GM23248 (cell line): ENCODE measurements around the gene KRT39. TPM values are rescaled to one million over a fixed set of nuclear protein-coding genes. Genes with fewer than 3 reads are reported as not detected.

Experiments used
- DNase-seq: peaks from one replicate; pipeline ENCODE4 v3.0.0-alpha.2; 2015
- H2AFZ ChIP-seq: fragments of 200-600 bp; sonication (generic); 2 replicates; pipeline ENCODE4 v1.6.1; 2016; ENCODE audit warnings: antibody characterized with exemption
- H3F3A ChIP-seq: fragments of 200-600 bp; sonication (generic); 2 replicates; pipeline ENCODE4 v1.6.1; 2016; ENCODE audit warnings: mild to moderate bottlenecking, antibody characterized with exemption, mixed run types; ENCODE audit not compliant: insufficient read depth
- H3K27ac ChIP-seq: fragments of 200-600 bp; sonication (generic); 2 replicates; pipeline ENCODE4 v1.5.1; 2016; ENCODE audit warnings: mild to moderate bottlenecking
- H3K27me3 ChIP-seq: fragments of 200-600 bp; sonication (generic); replicated peaks from 2 replicates; pipeline ENCODE4 v1.6.1; 2016; ENCODE audit warnings: mild to moderate bottlenecking; ENCODE audit not compliant: insufficient read depth
- H3K36me3 ChIP-seq: fragments of 200-600 bp; sonication (generic); 2 replicates; pipeline ENCODE4 v1.6.1; 2016; ENCODE audit warnings: low read depth, mild to moderate bottlenecking
- H3K4me1 ChIP-seq: fragments of 200-600 bp; sonication (generic); 2 replicates; pipeline ENCODE4 v1.6.1; 2016; ENCODE audit warnings: mild to moderate bottlenecking; ENCODE audit not compliant: insufficient read depth
- H3K4me2 ChIP-seq: fragments of 200-600 bp; sonication (generic); one replicate; pipeline ENCODE4 v1.6.1; 2016; ENCODE audit warnings: mild to moderate bottlenecking; ENCODE audit not compliant: unreplicated experiment
- H3K4me3 ChIP-seq: fragments of 200-600 bp; sonication (generic); 2 replicates; pipeline ENCODE4 v1.5.1; 2016; ENCODE audit warnings: mild to moderate bottlenecking
- H3K79me2 ChIP-seq: fragments of 200-600 bp; sonication (generic); 2 replicates; pipeline ENCODE4 v1.6.1; 2016; ENCODE audit warnings: mild to moderate bottlenecking; ENCODE audit not compliant: insufficient read depth
- H3K9ac ChIP-seq: fragments of 200-600 bp; sonication (generic); 2 replicates; pipeline ENCODE4 v1.6.1; 2016; ENCODE audit warnings: mild to moderate bottlenecking
- H3K9me2 ChIP-seq: fragments of 200-600 bp; sonication (generic); 2 replicates; pipeline ENCODE4 v1.6.1; 2016; ENCODE audit warnings: mixed run types, mild to moderate bottlenecking, moderate library complexity; ENCODE audit not compliant: insufficient read depth
- H3K9me3 ChIP-seq: fragments of 200-600 bp; sonication (generic); one replicate; pipeline ENCODE4 v1.6.1; 2017; ENCODE audit warnings: low read depth
- H4K20me1 ChIP-seq: fragments of 200-600 bp; sonication (generic); 2 replicates; pipeline ENCODE4 v1.6.0; 2016; ENCODE audit not compliant: insufficient read depth
- EZH2 ChIP-seq: fragments of 200-600 bp; sonication (generic); IDR thresholded peaks from 2 replicates; pipeline ENCODE4 v1.6.1; 2018; ENCODE audit warnings: antibody characterized with exemption, mild to moderate bottlenecking; ENCODE audit not compliant: insufficient read depth, poor library complexity, severe bottlenecking
- EZH2phosphoT487 ChIP-seq: fragments of 200-600 bp; sonication (generic); IDR thresholded peaks from 2 replicates; pipeline ENCODE4 v1.6.1; 2018; ENCODE audit warnings: antibody characterized with exemption, moderate library complexity, mild to moderate bottlenecking, low read depth; ENCODE audit not compliant: insufficient read depth
- WGBS, 2 experiments: methylation state at CpG; one replicate each; pipeline ENCODE4 v1.1.6; 2015 to 2017; ENCODE audit warnings: low lambda C conversion rate in 2 of 2, low coverage in 1 of 2; ENCODE audit errors: missing lambda C conversion rate in 2 of 2; 5-methylcytosine and 5-hydroxymethylcytosine counted together
- in situ Hi-C: fragments of 300-500 bp; cut with MboI; formaldehyde crosslinking; loops from 2 replicates; pipeline ENCODE4 v1.15.0; 2020
- polyA plus RNA-seq: library from polyadenylated mRNA; unstranded; fragments of >200 nt; fragmentation: Nextera tagmentation; extraction: Ambion mirVana; gene quantifications from 2 replicates; pipeline ENCODE4 v1.2.1, GENCODE V29; 2016
- total RNA-seq: library from RNA; depleted of rRNA; stranded (reverse); fragments of >200 nt; shearing (Covaris generic); gene quantifications from 2 replicates; pipeline ENCODE4 v1.2.3, GENCODE V29; 2014

Gene KRT39
- total and polyA plus RNA-seq, 2 experiments from 2014 or later, result not detected

DNA sequence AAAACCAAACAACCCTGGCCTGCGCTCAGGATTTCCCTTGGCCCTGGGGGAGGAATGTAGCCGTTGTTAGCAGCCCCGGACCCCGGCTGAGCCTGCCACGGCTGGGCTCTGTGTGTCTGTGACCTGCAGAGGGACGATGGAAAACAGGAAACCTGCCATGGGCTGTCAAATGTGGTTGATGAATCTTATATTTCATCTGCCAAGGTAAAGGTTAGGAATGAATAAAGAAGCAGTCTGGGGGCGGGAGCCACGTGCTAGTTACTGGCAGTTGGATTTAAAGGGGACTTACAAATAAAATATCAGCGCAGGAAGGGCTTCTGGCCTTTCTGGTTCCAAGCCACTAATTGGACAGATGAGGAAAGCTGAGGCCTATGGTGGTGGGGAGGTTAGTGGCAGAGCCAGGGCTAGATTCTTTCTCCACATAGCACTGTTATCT, 29.3 kb downstream of the KRT39 start, which contains the start of gene KRT23:
TSS of gene KRT23 (minus strand) at position 263 of the 436 bp plus-strand sequence. CDS start 1,043 bp downstream, outside the sequence.
- no peak within 1 kb of the TSS for H3K4me3 ChIP-seq
- H3K27ac ChIP-seq, result no peak within 1 kb of the TSS
- no peaks in the 10 kb centered on the region for H3K79me2 ChIP-seq
- no peaks in the 10 kb centered on the region; the same call in 1 of the 2 replicates for H3K36me3 ChIP-seq
- no peak within 1 kb of the TSS for H3K9ac ChIP-seq
- no peak within 1 kb of the TSS for H3K4me2 ChIP-seq
- H3K27me3 ChIP-seq, result no peaks in the 10 kb centered on the region
- H3K9me2 ChIP-seq, result no peaks in the 10 kb centered on the region
- in situ Hi-C loops, result no loop called here
- 0 out of 2 replicates have a peak, but pooled peaks cover 9% of the 10 kb centered on the region for H3K4me1 ChIP-seq
- no peak for TF ChIP-seq EZH2
- no peak for TF ChIP-seq EZH2phosphoT487
- no peak for DNase-seq
- H2AFZ ChIP-seq, result peak within 1 kb of the TSS; percentile 48
- no peaks in the 10 kb centered on the region for H4K20me1 ChIP-seq
- H3F3A ChIP-seq, result peaks cover 5% of the 10 kb centered on the region; the same call in 1 of the 2 replicates
- H3K9me3 ChIP-seq, result no peaks in the 10 kb centered on the region
- 83 to 84% methylated on average over 9 of the region's 9 CpGs for WGBS, 2 experiments

GRCh38 chr17:40936976-40937375, 29.8 kb downstream of the KRT39 start:
- H4K20me1 ChIP-seq, result no peaks in the 10 kb centered on the region
- no peak overlapping the region for H3K4me2 ChIP-seq
- H2AFZ ChIP-seq, result no peak overlapping the region
- no peak overlapping the region for H3K4me3 ChIP-seq
- no peak for TF ChIP-seq EZH2
- TF ChIP-seq EZH2phosphoT487, result no peak
- H3K4me1 ChIP-seq, result 0 out of 2 replicates have a peak, but pooled peaks cover 9% of the 10 kb centered on the region
- 88% methylated on average over 5 of the region's 5 CpGs for WGBS, 2 experiments
- no peak for DNase-seq
- H3K9me2 ChIP-seq, result no peaks in the 10 kb centered on the region
- H3K27me3 ChIP-seq, result no peaks in the 10 kb centered on the region
- no peaks in the 10 kb centered on the region for H3K9me3 ChIP-seq
- in situ Hi-C loops, result no loop called here
- H3K79me2 ChIP-seq, result no peaks in the 10 kb centered on the region
- H3K27ac ChIP-seq, result no peak overlapping the region
- H3K9ac ChIP-seq, result no peak overlapping the region
- no peaks in the 10 kb centered on the region; the same call in 1 of the 2 replicates for H3K36me3 ChIP-seq
- H3F3A ChIP-seq, result peaks cover 5% of the 10 kb centered on the region; the same call in 1 of the 2 replicates

- Histone ChIP-seq H4K20me1 (no peaks in the 10 kb centered on the region), H3K27ac (no peak overlapping the region), H3K36me3 (no peaks in the 10 kb centered on the region; the same call in 1 of the 2 replicates), H3K9ac (no peak overlapping the region), H3F3A (peaks cover 5% of the 10 kb centered on the region; the same call in 1 of the 2 replicates), H3K4me3 (no peak overlapping the region), H2AFZ (no peak overlapping the region), H3K4me2 (no peak overlapping the region), H3K79me2 (no peaks in the 10 kb centered on the region), H3K9me3 (no peaks in the 10 kb centered on the region), H3K4me1 (0 out of 2 replicates have a peak, but pooled peaks cover 9% of the 10 kb centered on the region), H3K9me2 (no peaks in the 10 kb centered on the region), H3K27me3 (no peaks in the 10 kb centered on the region)
- WGBS, 2 experiments, result 91 to 92% methylated on average over 16 to 19 of the region's 19 CpGs
- in situ Hi-C loops, result no loop called here
- no peak for TF ChIP-seq EZH2phosphoT487
- no peak for TF ChIP-seq EZH2
- no peak for DNase-seq
Observed at GRCh38 chr17:40936437-40936971, 30.2 kb downstream of the KRT39 start.

- Histone ChIP-seq H3K4me3 (no peak overlapping the region), H3K27ac (no peak overlapping the region), H3K4me1 (0 out of 2 replicates have a peak, but pooled peaks cover 9% of the 10 kb centered on the region), H3K9me2 (no peaks in the 10 kb centered on the region), H3K36me3 (no peaks in the 10 kb centered on the region; the same call in 1 of the 2 replicates), H3K27me3 (no peaks in the 10 kb centered on the region), H4K20me1 (no peaks in the 10 kb centered on the region), H3K9ac (no peak overlapping the region), H3K79me2 (no peaks in the 10 kb centered on the region), H3K4me2 (no peak overlapping the region), H2AFZ (no peak overlapping the region), H3F3A (peaks cover 5% of the 10 kb centered on the region; the same call in 1 of the 2 replicates), H3K9me3 (no peaks in the 10 kb centered on the region)
- WGBS, 2 experiments, result 58 to 67% methylated on average over 3 of the region's 3 CpGs
- in situ Hi-C loops, result no loop called here
- DNase-seq, result no peak
- TF ChIP-seq EZH2 (no peak), EZH2phosphoT487 (no peak)
Observed at GRCh38 chr17:40935624-40936023, 31.1 kb downstream of the KRT39 start.
